Left kidney (tissue), 2 donors: Measurements from ENCODE around the gene NUTF2. TPM values are rescaled to one million over a fixed set of nuclear protein-coding genes. Genes with fewer than 3 reads are reported as not detected.
"Not testable (repeated sequence)": the region's sequence is repeated elsewhere in the genome, so short reads cannot be mapped to it uniquely, and the experiment has no call there.

Experiments used
- DNase-seq: peaks from one replicate; pipeline ENCODE4 v3.0.0-alpha.2; 2013
- polyA plus RNA-seq: library from polyadenylated mRNA; unstranded; fragments of 120-200 nt; gene quantifications from one replicate; pipeline ENCODE4 v1.2.1, GENCODE V29; 2013; ENCODE audit not compliant: insufficient read length

NUTF2 gene
- polyA plus RNA-seq, 1 donor: 128 TPM

GRCh38 chr16:67882374-67883145 is 35.8 kb downstream of the NUTF2 start:
- no peak for DNase-seq

GRCh38 chr16:67883146-67883871 is 36.6 kb downstream of the NUTF2 start:
- DNase-seq: no peak

- DNase-seq: no peak
Observed at GRCh38 chr16:67883872-67884261, 37.1 kb downstream of the NUTF2 start.

- peak; percentile 67 for DNase-seq
Observed at GRCh38 chr16:67884684-67885083, 38.0 kb downstream of the NUTF2 start, which contains the start of gene NRN1L. TSS of gene NRN1L (plus strand) at chr16:67884885. CDS start at chr16:67884904, 19 bp downstream.

DNA sequence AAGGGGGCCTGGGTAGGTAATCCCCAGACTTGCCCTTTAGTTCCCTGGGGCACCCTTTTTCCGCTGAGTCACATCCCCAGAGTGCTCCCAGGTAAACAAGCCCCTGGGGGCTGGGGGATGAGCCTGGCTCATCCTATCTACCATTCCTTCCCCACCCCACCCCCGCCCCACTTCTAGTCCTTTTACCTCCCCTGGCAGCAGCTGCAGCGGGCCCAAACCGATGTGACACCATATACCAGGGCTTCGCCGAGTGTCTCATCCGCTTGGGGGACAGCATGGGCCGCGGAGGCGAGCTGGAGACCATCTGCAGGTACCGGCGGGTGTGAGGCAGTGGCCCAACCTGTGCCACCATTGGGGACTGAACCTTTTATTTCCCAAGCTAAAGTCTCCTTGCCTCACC is 38.8 kb downstream of the NUTF2 start:
- DNase-seq: no peak

DNA sequence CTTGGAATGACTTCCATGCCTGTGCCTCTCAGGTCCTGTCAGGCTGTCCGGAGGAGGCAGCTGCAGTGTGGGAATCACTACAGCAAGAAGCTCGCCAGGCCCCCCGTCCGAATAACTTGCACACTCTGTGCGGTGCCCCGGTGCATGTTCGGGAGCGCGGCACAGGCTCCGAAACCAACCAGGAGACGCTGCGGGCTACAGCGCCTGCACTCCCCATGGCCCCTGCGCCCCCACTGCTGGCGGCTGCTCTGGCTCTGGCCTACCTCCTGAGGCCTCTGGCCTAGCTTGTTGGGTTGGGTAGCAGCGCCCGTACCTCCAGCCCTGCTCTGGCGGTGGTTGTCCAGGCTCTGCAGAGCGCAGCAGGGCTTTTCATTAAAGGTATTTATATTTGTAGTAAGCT is 39.2 kb downstream of the NUTF2 start:
- no peak for DNase-seq

- DNase-seq: no peak
Observed at GRCh38 chr16:67886387-67886786, 39.7 kb downstream of the NUTF2 start.

- DNase-seq: no peak
Observed at GRCh38 chr16:67888331-67888730, 41.6 kb downstream of the NUTF2 start.

GRCh38 chr16:67892375-67892774 is 45.6 kb downstream of the NUTF2 start:
- DNase-seq: no peak

- DNase-seq: peak; percentile 94
Observed at GRCh38 chr16:67892899-67893742, 46.4 kb downstream of the NUTF2 start, which contains the start of gene PSKH1. TSS of gene PSKH1 (plus strand) at chr16:67893254. CDS start at chr16:67908750, 15,496 bp downstream.

- no peak for DNase-seq
Observed at GRCh38 chr16:67893743-67894399, 47.1 kb downstream of the NUTF2 start.

- no peak for DNase-seq
Observed at GRCh38 chr16:67897231-67897630, 50.5 kb downstream of the NUTF2 start.

GRCh38 chr16:67901734-67902133 is 55.0 kb downstream of the NUTF2 start:
- DNase-seq: no peak

DNA sequence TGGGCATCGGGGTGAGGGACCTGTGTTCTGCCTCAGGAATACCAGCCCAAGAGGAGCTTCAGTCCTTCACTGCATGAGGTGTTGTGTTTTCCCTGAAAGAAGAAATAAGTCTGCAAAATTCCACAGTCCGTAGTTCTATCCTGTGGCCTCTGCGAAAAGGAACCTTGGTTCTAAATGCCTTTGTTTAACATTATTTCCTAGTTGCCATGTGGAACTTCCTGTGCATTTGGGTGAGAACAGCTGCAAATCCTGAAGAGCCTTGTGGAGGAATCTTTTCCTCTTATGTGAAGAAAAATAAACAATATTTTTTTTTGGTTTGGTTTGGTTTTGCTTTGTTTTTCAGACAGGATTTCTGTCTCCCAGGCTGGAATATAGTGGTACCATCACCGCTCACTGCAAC is 56.1 kb downstream of the NUTF2 start:
- no peak for DNase-seq

DNA sequence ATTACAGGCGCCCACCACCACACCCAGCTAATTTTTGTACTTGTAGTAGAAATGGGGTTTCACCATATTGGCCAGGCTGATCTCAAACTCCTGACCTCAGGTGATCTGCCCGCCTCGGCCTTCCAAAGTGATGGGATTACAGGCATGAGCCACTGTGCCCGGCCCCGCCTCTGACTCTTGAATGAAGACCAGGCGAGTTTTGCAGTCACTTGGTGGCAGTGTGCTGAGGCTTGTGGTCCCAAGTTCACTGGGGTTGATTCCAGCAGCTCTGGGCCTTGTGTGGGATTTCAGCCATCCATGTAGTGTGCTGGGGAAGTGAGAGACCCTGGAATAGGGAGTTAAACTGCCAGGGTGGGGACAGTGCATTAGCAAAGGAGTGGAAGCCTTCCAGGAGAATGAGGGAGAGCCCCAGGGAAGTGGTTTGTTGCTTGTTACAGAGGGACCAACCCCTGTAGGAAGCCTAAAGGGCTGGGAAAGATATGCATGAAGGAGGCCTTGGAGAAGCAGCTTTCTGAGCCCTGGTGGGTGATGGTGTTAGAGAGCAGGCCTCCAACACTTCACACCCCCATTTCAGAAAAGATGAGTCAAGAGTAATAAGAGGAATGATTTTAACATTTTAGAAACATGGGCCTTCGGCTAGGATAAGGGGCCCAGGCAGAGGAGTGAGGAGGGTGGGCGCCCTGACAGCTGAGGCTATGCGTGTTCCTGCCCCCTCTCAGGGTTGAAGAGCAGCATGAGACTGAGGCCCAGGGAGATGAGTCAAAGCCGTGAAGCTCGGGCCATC is 60.9 kb downstream of the NUTF2 start:
- no peak for DNase-seq

DNA sequence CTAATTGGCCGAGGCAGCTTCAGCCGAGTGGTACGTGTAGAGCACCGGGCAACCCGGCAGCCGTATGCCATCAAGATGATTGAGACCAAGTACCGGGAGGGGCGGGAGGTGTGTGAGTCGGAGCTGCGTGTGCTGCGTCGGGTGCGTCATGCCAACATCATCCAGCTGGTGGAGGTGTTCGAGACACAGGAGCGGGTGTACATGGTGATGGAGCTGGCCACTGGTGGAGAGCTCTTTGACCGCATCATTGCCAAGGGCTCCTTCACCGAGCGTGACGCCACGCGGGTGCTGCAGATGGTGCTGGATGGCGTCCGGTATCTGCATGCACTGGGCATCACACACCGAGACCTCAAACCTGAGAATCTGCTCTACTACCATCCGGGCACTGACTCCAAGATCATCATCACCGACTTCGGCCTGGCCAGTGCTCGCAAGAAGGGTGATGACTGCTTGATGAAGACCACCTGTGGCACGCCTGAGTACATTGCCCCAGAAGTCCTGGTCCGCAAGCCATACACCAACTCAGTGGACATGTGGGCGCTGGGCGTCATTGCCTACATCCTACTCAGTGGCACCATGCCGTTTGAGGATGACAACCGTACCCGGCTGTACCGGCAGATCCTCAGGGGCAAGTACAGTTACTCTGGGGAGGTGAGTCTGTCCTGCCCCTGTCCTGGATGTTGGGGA is 62.5 kb downstream of the NUTF2 start:
- DNase-seq: no peak

- DNase-seq: no peak
Observed at GRCh38 chr16:67910158-67910557, 63.4 kb downstream of the NUTF2 start.

- no peak for DNase-seq
Observed at GRCh38 chr16:67914758-67915495, 68.2 kb downstream of the NUTF2 start.

DNA sequence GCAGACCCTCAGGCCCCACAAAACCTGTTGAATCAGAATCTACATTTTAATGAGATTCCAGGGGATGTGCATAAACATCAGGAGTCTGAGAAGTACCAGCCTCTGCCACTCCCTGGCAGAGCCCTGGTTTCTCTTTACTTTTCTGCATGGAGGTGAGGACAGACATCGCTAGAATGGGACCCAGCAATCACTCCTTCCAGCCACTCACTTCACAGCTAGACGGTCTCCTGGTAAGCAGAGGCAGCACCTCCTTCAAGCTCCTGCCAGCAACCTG is 68.7 kb downstream of the NUTF2 start:
- not testable (repeated sequence) for DNase-seq
